GM23338 (cell line): ENCODE results near the gene FAM117B. TPM values are rescaled to one million over a fixed set of nuclear protein-coding genes. Genes with fewer than 3 reads are reported as not detected.

Source experiments
- ATAC-seq: fragments of 200-7000 bp; cut with Tn5 transposase; 3 replicates; pipeline ENCODE4 v1.9.1; 2020
- DNase-seq: peaks from one replicate; pipeline ENCODE4 v3.0.0-alpha.2; 2015; ENCODE audit warnings: low spot score
- H2AFZ ChIP-seq: fragments of 200-600 bp; sonication (generic); 2 replicates; pipeline ENCODE4 v1.8.0; 2016; ENCODE audit warnings: antibody characterized with exemption, mild to moderate bottlenecking, moderate library complexity
- H3F3A ChIP-seq: fragments of 200-600 bp; sonication (generic); replicated peaks from 2 replicates; pipeline ENCODE4 v1.8.0; 2017; ENCODE audit warnings: antibody characterized with exemption, mixed run types, low read depth
- H3K27ac ChIP-seq: fragments of 200-600 bp; sonication (generic); 2 replicates; pipeline ENCODE4 v1.6.1; 2016; ENCODE audit warnings: low read depth
- H3K27me3 ChIP-seq: fragments of 200-600 bp; sonication (generic); 2 replicates; pipeline ENCODE4 v1.8.0; 2016; ENCODE audit warnings: mild to moderate bottlenecking, mixed run types, moderate library complexity; ENCODE audit not compliant: insufficient read depth
- H3K36me3 ChIP-seq: fragments of 200-600 bp; sonication (generic); 2 replicates; pipeline ENCODE4 v1.8.0; 2016; ENCODE audit warnings: mild to moderate bottlenecking; ENCODE audit not compliant: insufficient read depth
- H3K4me1 ChIP-seq: fragments of 200-600 bp; sonication (generic); 2 replicates; pipeline ENCODE4 v1.8.0; 2016; ENCODE audit warnings: mild to moderate bottlenecking, moderate library complexity; ENCODE audit not compliant: insufficient read depth
- H3K4me2 ChIP-seq: fragments of 200-600 bp; sonication (generic); 2 replicates; pipeline ENCODE4 v1.7.1; 2017; ENCODE audit warnings: mixed run types
- H3K4me3 ChIP-seq: fragments of 200-600 bp; sonication (generic); 2 replicates; pipeline ENCODE4 v1.6.1; 2016; ENCODE audit warnings: mixed run types
- H3K79me2 ChIP-seq: fragments of 200-600 bp; sonication (generic); replicated peaks from 2 replicates; pipeline ENCODE4 v1.8.0; 2017; ENCODE audit warnings: mild to moderate bottlenecking; ENCODE audit not compliant: insufficient read depth
- H3K9me2 ChIP-seq: fragments of 200-600 bp; sonication (generic); 2 replicates; pipeline ENCODE4 v1.8.0; 2017; ENCODE audit not compliant: insufficient read depth
- H4K20me1 ChIP-seq: fragments of 200-600 bp; sonication (generic); replicated peaks from 2 replicates; pipeline ENCODE4 v1.8.0; 2017; ENCODE audit warnings: mild to moderate bottlenecking; ENCODE audit not compliant: insufficient read depth
- H3K27ac Mint-ChIP-seq: 2 replicates; pipeline ENCODE4 v1.8.0; 2020; ENCODE audit warnings: inconsistent platforms, mild to moderate bottlenecking, moderate library complexity, mixed read lengths
- H3K27me3 Mint-ChIP-seq: 3 replicates; pipeline ENCODE4 v1.8.0; 2022; ENCODE audit warnings: low read depth, mild to moderate bottlenecking, moderate library complexity, mixed read lengths, inconsistent platforms; ENCODE audit not compliant: insufficient read depth, poor library complexity
- H3K36me3 Mint-ChIP-seq: 3 replicates; pipeline ENCODE4 v1.8.0; 2021; ENCODE audit warnings: low read depth, mild to moderate bottlenecking, inconsistent platforms, moderate library complexity, mixed read lengths
- H3K4me1 Mint-ChIP-seq: 3 replicates; pipeline ENCODE4 v1.8.0; 2020; ENCODE audit warnings: mild to moderate bottlenecking, inconsistent platforms, mixed read lengths
- H3K4me3 Mint-ChIP-seq: 3 replicates; pipeline ENCODE4 v1.8.0; 2021; ENCODE audit warnings: moderate library complexity, mild to moderate bottlenecking, inconsistent platforms, mixed read lengths
- H3K9me3 Mint-ChIP-seq: 3 replicates; pipeline ENCODE4 v1.8.0; 2020; ENCODE audit warnings: moderate library complexity, mild to moderate bottlenecking, inconsistent platforms, mixed read lengths
- CREB1 ChIP-seq: fragments of 250-450 bp; sonication (Bioruptor Pico); IDR thresholded peaks from 2 replicates; pipeline ENCODE4 v1.5.0; 2020; ENCODE audit warnings: low read depth, mild to moderate bottlenecking, moderate library complexity
- EZH2 ChIP-seq: fragments of 200-600 bp; sonication (generic); IDR thresholded peaks from one replicate; pipeline ENCODE4 v1.8.0; 2017; ENCODE audit warnings: antibody characterized with exemption, mild to moderate bottlenecking, low read depth; ENCODE audit not compliant: unreplicated experiment
- JUNB ChIP-seq: IDR thresholded peaks from one replicate; pipeline ENCODE4 v1.6.1; 2016; ENCODE audit warnings: antibody characterized with exemption; ENCODE audit not compliant: unreplicated experiment
- POLR2AphosphoS5 ChIP-seq: IDR thresholded peaks from 2 replicates; pipeline ENCODE4 v1.6.1; 2016; ENCODE audit warnings: antibody characterized with exemption, low read depth
- REST ChIP-seq: IDR thresholded peaks from one replicate; pipeline ENCODE4 v1.6.1; 2018; ENCODE audit warnings: antibody characterized with exemption; ENCODE audit not compliant: unreplicated experiment
- STAT1 ChIP-seq: IDR thresholded peaks from one replicate; pipeline ENCODE4 v1.6.1; 2016; ENCODE audit warnings: antibody characterized with exemption; ENCODE audit not compliant: unreplicated experiment
- ZNF114 ChIP-seq: fragments of 250-450 bp; sonication (Bioruptor Pico); IDR thresholded peaks from 2 replicates; pipeline ENCODE4 v1.5.0; 2020; ENCODE audit warnings: mild to moderate bottlenecking, moderate library complexity
- ZNF331 ChIP-seq: fragments of 250-450 bp; sonication (Bioruptor Pico); IDR thresholded peaks from 2 replicates; pipeline ENCODE4 v1.5.0; 2020; ENCODE audit warnings: low read depth, mild to moderate bottlenecking, moderate library complexity
- polyA plus RNA-seq: library from polyadenylated mRNA; unstranded; fragments of >200 nt; fragmentation: Nextera tagmentation; extraction: Ambion mirVana; gene quantifications from 2 replicates; pipeline ENCODE4 v1.2.1, GENCODE V29; 2016
- total RNA-seq: library from RNA; depleted of rRNA; stranded (reverse); fragments of >200 nt; shearing (Covaris generic); gene quantifications from 2 replicates; pipeline ENCODE4 v1.2.3, GENCODE V29; 2014
- TF ChIP-seq, protein P1 (sequence below): fragments of 250-450 bp; sonication (Bioruptor Pico); IDR thresholded peaks from 2 replicates; pipeline ENCODE4 v1.5.0; 2020; ENCODE audit warnings: mild to moderate bottlenecking, moderate library complexity
- TF ChIP-seq, protein P2 (sequence below): IDR thresholded peaks from 2 replicates; pipeline ENCODE4 v1.6.1; 2016; ENCODE audit warnings: antibody characterized with exemption

FAM117B gene
- total and polyA plus RNA-seq, 2 experiments from 2014 or later: 8.4 to 23.0 TPM

DNA sequence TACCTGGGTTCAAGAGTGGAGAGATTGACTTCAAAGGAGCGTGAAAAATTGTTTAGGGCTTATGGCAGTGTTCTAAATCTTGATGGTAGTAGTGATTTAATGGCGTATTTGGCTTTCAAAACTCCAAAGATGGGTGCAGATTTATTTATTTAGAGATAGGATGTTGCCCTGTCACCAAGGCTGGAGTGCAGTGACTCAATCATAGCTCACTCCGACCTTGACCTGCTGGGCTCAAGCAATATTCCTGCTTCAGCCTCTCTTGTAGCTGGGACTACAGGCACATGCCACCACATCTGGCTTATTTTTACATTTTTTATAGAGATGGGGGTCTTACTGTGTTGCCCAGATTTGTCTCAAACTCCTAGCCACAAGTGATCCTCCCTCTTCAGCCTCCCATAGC, 52.5 kb downstream of the FAM117B start:
- Mint-ChIP-seq H3K36me3 (no peaks in the 10 kb centered on the region), H3K9me3 (no peaks in the 10 kb centered on the region), H3K27ac (no peak overlapping the region), H3K27me3 (peaks cover 2% of the 10 kb centered on the region), H3K4me1 (peaks cover 10% of the 10 kb centered on the region), H3K4me3 (no peak overlapping the region)
- TF ChIP-seq JUNB: no peak
- Histone ChIP-seq H4K20me1 (no peaks in the 10 kb centered on the region; the same call in 1 of the 2 replicates), H3K4me2 (no peak overlapping the region), H3K36me3 (no peaks in the 10 kb centered on the region), H2AFZ (no peak overlapping the region), H3F3A (no peaks in the 10 kb centered on the region), H3K4me3 (no peak overlapping the region), H3K79me2 (peaks cover 65% of the 10 kb centered on the region), H3K4me1 (0 out of 2 replicates have a peak, but pooled peaks cover 5% of the 10 kb centered on the region), H3K9me2 (no peaks in the 10 kb centered on the region), H3K27ac (no peak overlapping the region), H3K27me3 (no peaks in the 10 kb centered on the region)
- no peak for DNase-seq
- ATAC-seq: no peak

GRCh38 chr2:202689459-202689858, 54.7 kb downstream of the FAM117B start:
- ATAC-seq: no peak
- peaks cover 8% of the 10 kb centered on the region; the same call in 2 of the 3 replicates for H3K4me1 Mint-ChIP-seq
- TF ChIP-seq ZNF114 (CRISPR knock-in tag) (no peak), JUNB (no peak), EZH2 (no peak), POLR2AphosphoS5 (no peak), STAT1 (no peak), REST (no peak), CREB1 (no peak), ZNF331 (CRISPR knock-in tag) (no peak)
- TF ChIP-seq, protein P1, sequence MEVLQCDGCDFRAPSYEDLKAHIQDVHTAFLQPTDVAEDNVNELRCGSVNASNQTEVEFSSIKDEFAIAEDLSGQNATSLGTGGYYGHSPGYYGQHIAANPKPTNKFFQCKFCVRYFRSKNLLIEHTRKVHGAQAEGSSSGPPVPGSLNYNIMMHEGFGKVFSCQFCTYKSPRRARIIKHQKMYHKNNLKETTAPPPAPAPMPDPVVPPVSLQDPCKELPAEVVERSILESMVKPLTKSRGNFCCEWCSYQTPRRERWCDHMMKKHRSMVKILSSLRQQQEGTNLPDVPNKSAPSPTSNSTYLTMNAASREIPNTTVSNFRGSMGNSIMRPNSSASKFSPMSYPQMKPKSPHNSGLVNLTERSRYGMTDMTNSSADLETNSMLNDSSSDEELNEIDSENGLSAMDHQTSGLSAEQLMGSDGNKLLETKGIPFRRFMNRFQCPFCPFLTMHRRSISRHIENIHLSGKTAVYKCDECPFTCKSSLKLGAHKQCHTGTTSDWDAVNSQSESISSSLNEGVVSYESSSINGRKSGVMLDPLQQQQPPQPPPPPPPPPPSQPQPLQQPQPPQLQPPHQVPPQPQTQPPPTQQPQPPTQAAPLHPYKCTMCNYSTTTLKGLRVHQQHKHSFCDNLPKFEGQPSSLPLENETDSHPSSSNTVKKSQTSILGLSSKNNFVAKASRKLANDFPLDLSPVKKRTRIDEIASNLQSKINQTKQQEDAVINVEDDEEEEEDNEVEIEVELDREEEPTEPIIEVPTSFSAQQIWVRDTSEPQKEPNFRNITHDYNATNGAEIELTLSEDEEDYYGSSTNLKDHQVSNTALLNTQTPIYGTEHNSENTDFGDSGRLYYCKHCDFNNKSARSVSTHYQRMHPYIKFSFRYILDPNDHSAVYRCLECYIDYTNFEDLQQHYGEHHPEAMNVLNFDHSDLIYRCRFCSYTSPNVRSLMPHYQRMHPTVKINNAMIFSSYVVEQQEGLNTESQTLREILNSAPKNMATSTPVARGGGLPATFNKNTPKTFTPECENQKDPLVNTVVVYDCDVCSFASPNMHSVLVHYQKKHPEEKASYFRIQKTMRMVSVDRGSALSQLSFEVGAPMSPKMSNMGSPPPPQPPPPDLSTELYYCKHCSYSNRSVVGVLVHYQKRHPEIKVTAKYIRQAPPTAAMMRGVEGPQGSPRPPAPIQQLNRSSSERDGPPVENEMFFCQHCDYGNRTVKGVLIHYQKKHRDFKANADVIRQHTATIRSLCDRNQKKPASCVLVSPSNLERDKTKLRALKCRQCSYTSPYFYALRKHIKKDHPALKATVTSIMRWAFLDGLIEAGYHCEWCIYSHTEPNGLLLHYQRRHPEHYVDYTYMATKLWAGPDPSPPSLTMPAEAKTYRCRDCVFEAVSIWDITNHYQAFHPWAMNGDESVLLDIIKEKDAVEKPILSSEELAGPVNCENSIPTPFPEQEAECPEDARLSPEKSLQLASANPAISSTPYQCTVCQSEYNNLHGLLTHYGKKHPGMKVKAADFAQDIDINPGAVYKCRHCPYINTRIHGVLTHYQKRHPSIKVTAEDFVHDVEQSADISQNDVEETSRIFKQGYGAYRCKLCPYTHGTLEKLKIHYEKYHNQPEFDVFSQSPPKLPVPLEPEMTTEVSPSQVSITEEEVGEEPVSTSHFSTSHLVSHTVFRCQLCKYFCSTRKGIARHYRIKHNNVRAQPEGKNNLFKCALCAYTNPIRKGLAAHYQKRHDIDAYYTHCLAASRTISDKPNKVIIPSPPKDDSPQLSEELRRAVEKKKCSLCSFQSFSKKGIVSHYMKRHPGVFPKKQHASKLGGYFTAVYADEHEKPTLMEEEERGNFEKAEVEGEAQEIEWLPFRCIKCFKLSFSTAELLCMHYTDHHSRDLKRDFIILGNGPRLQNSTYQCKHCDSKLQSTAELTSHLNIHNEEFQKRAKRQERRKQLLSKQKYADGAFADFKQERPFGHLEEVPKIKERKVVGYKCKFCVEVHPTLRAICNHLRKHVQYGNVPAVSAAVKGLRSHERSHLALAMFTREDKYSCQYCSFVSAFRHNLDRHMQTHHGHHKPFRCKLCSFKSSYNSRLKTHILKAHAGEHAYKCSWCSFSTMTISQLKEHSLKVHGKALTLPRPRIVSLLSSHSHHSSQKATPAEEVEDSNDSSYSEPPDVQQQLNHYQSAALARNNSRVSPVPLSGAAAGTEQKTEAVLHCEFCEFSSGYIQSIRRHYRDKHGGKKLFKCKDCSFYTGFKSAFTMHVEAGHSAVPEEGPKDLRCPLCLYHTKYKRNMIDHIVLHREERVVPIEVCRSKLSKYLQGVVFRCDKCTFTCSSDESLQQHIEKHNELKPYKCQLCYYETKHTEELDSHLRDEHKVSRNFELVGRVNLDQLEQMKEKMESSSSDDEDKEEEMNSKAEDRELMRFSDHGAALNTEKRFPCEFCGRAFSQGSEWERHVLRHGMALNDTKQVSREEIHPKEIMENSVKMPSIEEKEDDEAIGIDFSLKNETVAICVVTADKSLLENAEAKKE: no peak
- TF ChIP-seq, protein P2, sequence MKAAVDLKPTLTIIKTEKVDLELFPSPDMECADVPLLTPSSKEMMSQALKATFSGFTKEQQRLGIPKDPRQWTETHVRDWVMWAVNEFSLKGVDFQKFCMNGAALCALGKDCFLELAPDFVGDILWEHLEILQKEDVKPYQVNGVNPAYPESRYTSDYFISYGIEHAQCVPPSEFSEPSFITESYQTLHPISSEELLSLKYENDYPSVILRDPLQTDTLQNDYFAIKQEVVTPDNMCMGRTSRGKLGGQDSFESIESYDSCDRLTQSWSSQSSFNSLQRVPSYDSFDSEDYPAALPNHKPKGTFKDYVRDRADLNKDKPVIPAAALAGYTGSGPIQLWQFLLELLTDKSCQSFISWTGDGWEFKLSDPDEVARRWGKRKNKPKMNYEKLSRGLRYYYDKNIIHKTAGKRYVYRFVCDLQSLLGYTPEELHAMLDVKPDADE: no peak

More at GRCh38 chr2:202689459-202689858, 54.7 kb downstream of the FAM117B start:
- no peaks in the 10 kb centered on the region for H3F3A ChIP-seq
- H3K4me3 ChIP-seq: no peak overlapping the region
- no peaks in the 10 kb centered on the region for H3K27me3 Mint-ChIP-seq
- 0 out of 2 replicates have a peak, but pooled peaks cover 5% of the 10 kb centered on the region for H3K4me1 ChIP-seq
- H3K27ac Mint-ChIP-seq: no peak overlapping the region
- H3K9me3 Mint-ChIP-seq: no peaks in the 10 kb centered on the region
- H3K4me3 Mint-ChIP-seq: no peak overlapping the region
- H2AFZ ChIP-seq: no peak overlapping the region
- H3K9me2 ChIP-seq: no peaks in the 10 kb centered on the region
- H3K36me3 Mint-ChIP-seq: no peaks in the 10 kb centered on the region
- H3K79me2 ChIP-seq: peaks cover 75% of the 10 kb centered on the region
- H3K4me2 ChIP-seq: no peak overlapping the region
- no peak for DNase-seq
- no peaks in the 10 kb centered on the region for H3K36me3 ChIP-seq
- H4K20me1 ChIP-seq: no peaks in the 10 kb centered on the region; the same call in 1 of the 2 replicates
- H3K27ac ChIP-seq: no peak overlapping the region
- H3K27me3 ChIP-seq: no peaks in the 10 kb centered on the region
